HG03457 (cell line): ENCODE measurements around the gene GNAQ.

ENCODE experiments used
- ATAC-seq: cut with Tn5 transposase; IDR thresholded peaks from one replicate; pipeline ENCODE4 v1.9.1; 2021; ENCODE audit warnings: moderate number of reproducible peaks; ENCODE audit not compliant: unreplicated experiment

GNAQ gene

DNA sequence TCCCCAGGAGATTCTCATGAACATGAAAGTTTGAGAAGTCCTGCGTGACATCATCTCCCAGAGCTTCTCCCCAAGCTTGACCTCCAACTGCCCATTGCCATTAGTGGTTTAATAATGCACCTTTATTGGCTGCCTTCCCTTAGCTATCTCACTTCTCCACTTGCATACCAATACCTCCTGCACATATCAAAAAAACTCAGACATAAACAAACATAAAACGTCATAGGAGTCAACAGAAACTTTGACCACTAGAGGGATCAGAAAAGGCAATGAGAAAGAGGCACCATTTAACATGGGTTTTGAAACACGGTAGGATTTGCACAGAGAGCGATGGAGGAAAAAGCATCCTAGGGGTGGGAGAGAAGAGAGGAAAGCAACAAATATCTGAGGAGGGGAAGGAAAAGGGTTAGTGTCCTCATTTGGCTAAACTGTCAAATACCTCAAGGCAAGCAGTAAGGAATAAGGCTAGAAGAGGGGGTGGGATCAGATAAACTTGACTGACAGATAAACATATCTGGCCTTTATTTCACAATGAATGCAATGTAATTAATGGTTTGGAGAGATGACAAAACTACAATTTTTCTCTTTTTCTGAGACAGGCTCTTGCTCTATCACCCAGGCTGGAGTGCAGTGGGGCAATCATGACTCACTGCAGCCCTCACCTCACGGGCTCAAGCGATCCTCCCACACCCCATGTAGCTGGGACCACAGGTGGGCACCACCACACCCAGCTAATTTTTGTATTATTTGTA lies 27.0 kb downstream of the GNAQ start:
- ATAC-seq, result no peak

DNA sequence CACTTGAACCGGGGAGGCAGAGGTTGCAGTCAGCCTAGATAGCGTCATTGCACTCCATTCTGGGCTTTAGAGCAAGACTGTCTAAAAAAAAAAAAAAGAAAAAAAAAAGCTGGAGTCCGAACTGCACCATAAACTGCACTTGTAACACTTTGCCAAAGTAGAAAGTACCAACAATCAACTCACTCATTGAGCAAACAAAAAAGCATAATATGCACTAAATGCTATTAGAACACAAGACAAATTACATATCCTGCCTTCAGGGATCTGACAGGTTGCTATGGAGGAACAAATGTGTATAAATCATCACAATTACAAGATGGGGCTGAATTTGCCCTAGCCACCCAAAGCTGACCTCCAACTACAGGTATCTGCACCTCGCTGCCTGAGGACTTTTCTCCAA lies 27.9 kb downstream of the GNAQ start:
- ATAC-seq, result no peak

DNA sequence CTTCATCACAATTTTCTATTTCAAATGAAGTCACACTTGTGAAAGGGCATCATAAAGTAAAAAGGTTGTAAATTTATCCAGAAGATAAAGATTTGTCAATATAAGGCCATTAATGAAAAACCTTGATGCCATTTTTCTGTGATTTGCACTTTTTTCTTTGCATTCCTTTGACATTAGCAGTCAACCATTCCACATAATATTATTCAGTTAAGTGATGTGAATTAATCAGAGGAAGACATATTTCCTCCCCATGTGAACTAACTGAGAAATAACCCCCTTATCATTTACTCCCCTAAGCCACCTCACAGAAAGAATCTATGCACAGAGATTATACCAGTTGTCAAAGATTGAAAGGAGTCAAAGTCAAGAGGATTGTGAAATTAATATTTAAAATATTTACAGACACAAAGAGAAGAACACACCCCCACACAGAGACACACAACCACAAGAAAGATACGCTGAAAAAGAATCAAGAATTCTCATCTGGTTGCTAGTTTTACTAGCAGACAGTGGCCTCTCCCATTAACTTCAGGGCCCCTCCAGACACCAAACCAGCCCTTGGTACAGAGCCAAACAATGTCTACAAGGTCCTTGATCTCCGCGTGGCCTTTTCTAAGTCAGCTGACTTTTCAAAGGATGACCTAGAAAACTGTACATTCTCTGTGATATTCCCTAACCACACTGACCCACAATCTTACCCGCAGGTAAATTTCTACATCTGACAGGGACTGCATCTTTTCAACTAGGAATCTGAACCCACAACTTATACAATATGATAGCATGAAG lies 29.5 kb downstream of the GNAQ start:
- no peak for ATAC-seq

DNA sequence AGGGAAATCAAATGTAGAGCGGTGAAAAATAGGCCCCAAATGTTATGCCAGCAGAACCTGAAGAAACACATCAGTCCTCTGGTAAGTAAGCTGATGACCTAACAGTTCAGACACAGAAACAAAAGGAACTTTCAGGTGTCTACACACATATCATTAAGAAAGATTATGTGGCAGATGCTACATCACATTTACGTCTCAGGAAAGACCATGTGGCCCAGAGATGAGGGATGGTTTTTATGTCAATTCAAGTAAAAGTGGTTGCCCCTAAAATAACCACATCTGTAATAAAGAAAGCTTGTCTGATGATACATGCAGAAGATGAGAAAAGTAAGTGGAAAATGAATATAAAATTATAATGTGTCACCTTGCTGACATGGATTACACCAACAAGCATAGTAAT lies 31.4 kb downstream of the GNAQ start:
- ATAC-seq, result no peak

DNA sequence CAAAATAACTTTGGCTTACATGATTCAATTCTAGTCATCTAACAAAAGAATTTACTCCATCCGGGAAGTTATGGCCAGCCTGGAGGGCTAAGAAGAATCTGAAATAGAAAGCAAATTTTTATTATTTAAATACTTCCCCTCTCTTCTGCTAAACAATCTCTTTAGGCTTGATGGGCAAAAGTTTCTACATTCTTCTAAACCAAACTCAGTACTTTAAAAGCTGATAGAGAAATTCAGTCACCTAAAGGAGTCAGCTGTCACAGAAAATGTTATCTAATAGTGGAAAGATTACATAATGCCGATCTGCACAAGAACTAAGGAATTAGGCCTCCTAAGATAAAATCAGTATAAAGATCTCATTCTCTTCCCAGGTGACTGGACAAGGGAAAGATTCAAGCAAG lies 32.4 kb downstream of the GNAQ start:
- ATAC-seq, result no peak

DNA sequence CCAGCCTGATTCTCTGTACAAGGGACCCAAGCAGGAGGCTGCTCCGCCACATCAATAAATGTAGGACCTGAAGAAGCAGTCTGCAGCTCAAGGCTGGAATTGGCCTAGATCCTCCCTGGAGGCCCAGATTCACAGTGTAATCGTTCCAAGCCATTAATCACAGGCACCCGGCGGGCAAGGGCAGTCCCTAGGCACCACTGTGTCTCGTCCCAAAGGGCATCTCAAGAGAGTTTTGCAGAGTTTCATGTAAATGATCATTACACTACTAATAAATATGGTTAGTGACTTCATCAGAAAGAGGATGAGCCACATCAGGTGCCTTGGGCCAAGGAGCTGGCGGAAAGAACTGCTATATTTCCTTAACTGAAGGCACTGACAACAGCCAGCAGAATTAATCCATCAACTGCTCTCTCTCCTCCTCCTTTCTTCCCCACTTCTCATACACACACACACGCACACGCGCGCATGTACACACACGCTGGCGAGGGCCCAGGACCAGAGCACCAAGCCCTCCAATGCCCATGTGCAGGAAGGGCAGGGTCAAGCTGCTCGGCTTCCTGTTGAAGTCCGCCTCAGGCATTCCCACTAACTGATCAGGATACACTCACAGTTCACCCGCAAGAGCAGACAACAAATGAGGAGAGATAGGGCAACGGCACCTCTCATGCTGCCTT lies 33.9 kb downstream of the GNAQ start:
- no peak for ATAC-seq

DNA sequence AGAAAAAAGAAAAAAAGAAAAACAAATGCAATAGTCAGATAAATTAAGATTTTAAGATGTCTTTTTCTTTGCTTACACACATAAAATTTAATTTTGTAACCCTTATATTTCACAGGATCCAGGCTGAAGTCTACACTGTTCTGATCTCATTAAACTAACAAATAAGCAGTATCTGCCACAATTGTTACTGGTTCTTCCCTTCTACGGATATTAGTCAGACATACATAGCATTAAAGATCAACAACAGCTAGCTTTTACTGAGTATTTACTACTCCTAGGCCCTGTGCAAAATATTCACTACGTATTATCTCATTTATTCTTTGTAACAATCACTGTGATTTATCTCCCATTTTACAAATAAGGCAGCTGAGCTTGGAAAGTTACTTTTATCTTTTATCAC lies 34.9 kb downstream of the GNAQ start:
- ATAC-seq, result no peak

DNA sequence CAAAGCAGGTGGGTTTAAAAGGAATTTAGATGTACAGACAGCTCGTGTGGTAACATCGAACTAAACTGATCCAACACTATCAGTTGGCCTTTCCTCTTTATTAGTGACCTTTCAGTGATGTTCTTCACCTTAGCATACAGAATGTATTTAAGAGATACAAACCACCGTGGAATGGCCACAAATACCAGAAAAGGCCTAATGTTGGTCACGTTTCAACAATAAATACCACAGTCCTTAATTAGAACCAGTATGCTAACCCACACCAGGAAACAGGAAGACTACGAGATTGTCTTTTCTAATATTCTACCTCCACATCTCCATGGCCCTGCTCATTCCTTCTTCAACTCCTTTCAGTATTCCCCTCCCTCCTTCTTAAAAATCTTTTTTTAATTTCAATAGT lies 40.4 kb downstream of the GNAQ start:
- ATAC-seq, result no peak

DNA sequence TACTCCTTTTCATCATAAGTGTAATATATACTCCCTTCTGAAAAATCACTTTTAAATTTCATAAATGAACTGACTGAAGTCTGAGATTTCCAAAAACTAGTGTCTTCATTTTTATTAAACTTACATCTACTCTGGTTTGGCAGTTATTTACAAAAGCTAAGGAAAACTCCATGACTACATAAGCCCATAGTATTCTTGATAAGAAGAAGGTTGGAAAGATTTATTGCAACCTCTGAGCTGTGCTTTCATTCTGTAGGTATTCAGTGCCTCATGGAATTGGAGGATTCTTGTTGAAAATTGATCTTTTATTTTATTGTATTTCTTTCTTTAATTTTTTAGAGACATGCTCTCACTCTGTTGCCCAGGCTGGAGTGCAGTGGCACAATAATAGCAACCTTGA lies 41.7 kb downstream of the GNAQ start:
- no peak for ATAC-seq

DNA sequence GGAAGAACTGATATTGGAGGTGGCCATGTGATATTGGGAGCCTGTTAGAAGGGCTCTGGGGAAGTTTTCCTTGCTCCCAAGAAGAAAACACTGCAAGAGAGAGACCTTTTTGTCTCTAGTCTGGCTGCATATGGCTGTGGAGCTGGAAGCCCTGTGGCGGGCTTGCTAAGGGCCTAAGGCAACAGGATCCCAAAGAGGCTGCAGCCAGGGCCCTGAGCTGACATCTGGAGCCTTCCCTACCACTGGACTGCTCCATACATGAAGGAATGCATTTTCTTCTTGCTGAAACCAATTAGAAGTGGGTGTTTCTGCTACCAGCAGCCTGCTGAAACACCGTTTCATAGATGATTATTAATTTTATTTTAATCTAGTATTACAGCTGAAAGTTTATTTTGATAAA lies 42.2 kb downstream of the GNAQ start:
- ATAC-seq, result no peak

DNA sequence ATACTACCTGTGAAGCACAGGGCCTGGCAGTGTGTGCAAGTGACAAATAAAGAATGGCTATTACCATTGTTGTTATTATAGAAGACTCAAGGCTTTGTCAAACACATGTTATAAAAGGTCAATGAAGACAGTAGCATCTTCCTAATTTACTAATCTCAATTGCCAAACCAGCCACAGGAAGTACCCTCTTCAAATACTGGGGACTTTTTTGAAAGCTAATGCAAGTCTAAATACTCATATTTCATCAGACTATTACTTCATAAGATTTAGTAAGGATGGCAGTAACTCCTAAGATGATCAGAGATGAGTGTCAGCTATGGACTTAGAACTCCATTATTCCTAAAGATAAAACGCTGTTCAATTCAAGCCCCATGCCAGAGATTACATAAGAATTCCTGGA lies 43.0 kb downstream of the GNAQ start:
- ATAC-seq, result no peak

DNA sequence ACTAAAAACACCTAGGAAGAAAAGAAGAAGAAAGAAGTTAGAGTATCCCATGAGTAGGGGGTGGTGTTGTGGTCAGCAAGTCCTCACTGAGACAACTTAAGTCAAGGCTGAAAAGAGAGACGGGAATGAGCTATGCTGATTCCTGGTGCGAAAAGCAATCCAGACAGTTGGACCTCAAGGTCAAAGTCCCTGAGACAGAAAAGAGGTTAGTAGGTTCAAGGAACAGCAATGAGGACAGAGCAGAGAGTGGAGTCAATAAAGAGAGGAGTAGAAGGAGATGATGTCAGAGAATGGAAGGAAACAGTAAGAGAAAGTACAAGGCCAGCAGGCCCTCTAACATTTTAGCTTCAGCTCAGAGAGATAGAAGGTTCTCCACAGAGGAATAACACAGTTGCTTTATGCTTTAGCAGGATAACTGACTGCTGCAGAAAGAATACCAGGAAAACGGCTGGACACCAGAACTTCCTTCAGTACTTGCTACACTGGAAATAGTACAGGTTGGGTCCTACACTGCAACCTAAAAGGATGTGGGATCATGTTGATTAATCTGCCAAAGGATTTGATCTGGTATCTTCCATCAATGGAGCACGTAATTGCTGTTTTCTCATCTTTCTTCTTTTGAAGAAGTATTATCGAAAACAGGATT lies 43.6 kb downstream of the GNAQ start:
- ATAC-seq, result no peak

DNA sequence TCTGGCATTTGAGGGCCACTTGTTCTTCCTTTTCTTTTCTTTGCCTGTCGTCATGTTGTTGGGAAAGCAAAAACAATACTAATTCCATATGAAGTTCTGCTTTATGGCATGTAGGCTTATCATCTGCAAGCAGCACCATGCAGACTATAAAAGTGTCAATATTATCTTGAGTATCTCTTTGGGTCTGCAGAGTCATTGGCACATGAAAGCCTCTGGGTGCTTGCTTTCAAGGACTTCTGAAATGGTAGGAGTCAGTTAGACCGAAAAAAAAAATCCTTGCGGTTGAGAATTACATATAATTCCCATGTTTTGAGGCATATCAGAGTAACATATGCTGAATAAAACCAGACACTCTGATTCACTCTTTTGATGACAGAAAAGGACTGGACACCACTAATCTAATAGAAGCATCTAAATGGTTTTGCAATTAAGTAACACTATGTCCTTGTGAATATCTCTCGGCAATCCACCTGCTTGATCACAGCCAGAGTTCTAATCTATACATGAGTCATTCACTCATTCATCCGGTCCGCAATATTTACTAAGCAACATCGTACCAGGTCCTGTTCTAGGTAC lies 44.4 kb downstream of the GNAQ start:
- ATAC-seq, result no peak

DNA sequence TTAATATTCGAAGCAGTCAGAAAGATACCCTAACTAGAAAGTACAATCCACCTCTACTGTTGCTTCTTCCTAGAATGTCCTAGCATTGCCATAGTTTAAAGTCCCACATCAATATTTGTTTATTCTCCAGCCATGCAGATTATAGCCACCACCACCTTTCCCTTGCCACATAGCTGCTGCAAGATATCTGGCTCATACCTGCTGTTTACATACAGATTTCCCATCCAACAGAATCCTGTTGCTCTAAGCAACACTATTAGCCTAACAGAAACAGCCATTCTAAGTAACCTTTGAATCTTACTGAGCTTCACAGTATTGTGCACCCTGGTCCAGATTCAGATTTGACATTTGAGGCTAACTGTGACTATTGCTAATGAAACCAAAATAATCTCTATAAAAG lies 45.6 kb downstream of the GNAQ start:
- ATAC-seq, result no peak

DNA sequence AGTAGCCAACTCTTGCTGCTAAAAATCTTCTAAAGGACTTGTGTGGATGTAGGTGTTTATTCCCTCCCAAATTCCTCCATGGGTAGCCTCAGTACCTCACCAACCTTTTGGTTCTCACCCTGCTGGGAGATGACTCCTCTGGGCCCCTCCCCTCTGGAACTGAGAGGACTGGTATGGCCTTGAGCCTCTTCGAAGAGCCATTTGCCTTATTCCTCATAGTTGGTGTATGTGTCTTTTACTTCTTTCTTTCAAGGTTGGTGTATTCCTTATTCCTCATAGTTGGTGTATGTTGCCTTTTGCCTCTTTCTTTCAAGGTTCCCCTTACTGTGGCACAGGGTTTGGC lies 48.3 kb downstream of the GNAQ start:
- ATAC-seq, result no peak

DNA sequence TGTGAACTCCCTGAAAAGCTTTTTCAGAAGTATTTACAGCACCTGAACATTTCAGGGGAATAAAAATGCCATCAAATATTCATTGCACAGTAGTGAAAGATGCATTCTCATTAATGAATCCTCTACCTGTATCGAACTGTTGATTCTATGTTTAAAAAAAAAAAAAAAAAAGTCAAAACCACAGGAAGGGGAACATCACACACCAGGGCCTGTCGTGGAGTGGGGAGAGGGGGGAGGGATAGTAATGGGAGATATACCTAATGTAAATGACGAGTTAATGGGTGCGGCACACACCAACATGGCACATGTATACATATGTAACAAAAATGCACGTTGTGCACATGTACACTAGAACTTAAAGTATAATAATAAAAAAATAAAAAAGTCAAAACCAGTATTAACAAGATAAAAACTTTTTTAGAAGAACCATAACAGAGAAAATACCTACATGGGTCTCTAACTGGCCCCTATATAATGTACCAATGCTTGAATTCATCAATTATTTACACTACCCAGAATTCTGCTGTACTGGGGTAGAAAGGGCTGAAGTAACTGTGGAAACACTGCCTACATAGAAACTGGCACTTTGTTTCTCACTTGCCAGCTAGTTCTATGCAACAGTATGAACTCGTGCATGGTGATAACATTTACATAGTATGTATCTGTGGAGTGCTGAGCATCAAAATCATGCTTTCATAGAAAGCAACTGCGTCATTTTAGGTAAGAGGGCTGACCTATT lies 48.9 kb downstream of the GNAQ start:
- ATAC-seq, result no peak

DNA sequence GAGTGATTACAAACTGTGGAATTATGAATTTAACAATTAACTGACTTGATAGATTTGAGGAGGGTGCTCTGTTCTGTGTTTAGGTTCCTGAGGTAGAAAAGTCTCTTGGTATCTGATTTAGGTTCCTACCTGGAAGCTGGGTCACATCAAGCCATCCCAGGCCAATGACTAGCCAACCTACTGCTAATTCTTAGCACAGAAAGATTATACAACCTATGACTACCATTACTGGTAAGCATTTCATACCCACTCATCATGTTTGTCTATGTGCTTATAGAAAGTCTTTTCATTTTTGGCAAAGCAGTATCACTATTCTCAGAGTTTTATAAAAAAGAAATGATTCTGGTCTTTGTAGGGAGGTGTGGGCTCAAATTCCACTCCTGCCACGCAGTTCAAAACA lies 49.7 kb downstream of the GNAQ start:
- no peak for ATAC-seq

DNA sequence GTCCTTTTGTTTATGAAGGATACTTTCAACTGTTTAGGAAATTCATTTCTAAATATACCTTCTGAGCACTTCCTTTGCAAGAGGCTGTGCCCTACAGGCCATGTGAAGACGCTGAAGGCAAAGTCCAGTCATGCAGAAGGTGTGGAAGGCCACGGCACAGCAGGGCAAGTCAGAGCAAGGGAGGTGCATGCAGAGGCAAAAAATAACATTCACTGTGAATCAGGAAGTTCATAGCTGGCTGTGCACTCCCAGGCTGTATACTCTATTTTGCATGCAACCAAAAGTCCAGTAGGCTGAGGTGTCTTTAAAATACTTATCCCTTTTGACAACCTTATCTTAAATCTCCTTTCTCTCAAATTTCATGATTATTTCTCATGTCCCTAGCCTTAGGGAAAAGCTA lies 50.3 kb downstream of the GNAQ start:
- ATAC-seq, result no peak

DNA sequence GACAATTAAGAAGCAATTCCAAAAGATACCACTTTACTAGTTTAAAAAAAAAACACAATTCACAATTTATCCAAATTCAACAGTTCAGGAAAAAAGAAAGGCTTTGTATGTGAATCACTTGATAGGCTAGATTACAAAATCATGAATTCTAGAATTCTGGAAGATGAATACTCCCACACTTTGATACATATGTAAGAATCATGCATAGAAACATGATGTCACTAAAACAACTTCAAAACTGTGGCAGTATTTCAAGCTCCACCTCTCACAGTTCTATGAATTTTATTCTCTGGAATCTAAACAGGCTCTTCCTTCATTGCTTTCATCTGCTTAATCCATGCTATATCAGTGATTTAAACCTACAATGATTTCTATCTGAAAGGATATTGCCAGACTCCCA lies 51.0 kb downstream of the GNAQ start:
- no peak for ATAC-seq

DNA sequence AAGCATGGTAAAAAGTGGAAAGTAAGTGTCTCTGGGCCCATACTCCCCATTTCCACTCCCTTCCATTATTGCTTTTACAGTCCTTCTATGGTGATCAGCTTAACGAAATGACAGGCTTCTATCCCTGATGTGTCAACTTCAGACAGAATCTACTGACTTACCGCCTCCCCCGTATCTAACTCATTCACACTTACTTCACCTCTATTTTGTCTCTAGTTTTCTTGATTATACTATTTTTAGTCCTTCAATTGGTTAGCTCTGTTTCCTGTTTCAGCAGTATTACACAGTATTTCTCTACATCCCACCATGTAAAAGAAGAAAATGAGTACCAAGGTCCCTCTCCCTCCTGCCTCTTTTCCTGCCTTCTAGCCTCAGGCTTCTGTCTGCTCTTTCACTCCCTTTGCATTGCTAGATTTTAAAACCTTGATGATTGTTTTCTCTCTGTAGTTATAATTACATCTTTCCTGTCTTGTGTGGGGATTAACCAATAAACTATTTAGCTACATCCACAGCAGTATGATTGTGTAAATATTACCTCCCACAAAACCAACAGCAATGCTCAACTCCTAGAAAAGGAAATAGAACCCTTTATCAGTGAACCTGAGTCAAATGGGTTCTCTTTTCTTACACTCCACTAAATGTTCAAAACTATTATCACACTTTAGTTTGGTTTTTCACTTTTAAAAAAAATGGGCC lies 53.4 kb downstream of the GNAQ start:
- ATAC-seq, result no peak
